ENCODE results near the gene SLC2A5.
"Not testable (repeated sequence)": the region's sequence is repeated elsewhere in the genome, so short reads cannot be mapped to it uniquely, and the experiment has no call there.

SLC2A5 gene

GRCh38 chr1:9031484-9032259, 37.8 kb downstream of the SLC2A5 start:
- Mint-ChIP-seq H3K4me3 (no peak overlapping the region), H3K36me3 (ENCODE audit: insufficient read depth) (no peaks in the 10 kb centered on the region), H3K4me1 (no peaks in the 10 kb centered on the region), H3K9me3 (peaks cover 12% of the 10 kb centered on the region), H3K27me3 (peaks cover 22% of the 10 kb centered on the region), H3K27ac (ENCODE audit: low read depth) (no peak overlapping the region)
- no peak for DNase-seq (ENCODE audit: low spot score in 2 of 2)
- ATAC-seq (replicated peaks; ENCODE audit: extremely low read depth, poor library complexity, severe bottlenecking) = no peak

GRCh38 chr1:9031077-9031476, 38.4 kb downstream of the SLC2A5 start:
- not testable (repeated sequence) for DNase-seq (ENCODE audit: low spot score in 2 of 2); H3K4me3 Mint-ChIP-seq; H3K36me3 Mint-ChIP-seq (ENCODE audit: insufficient read depth); H3K27ac Mint-ChIP-seq (ENCODE audit: low read depth); H3K4me1 Mint-ChIP-seq; ATAC-seq (replicated peaks; ENCODE audit: extremely low read depth, poor library complexity, severe bottlenecking)
- peaks cover 28% of the 10 kb centered on the region for H3K27me3 Mint-ChIP-seq
- peaks cover 12% of the 10 kb centered on the region for H3K9me3 Mint-ChIP-seq

- Mint-ChIP-seq H3K4me3 (no peak overlapping the region), H3K9me3 (no peaks in the 10 kb centered on the region), H3K27ac (ENCODE audit: low read depth) (no peak overlapping the region), H3K36me3 (ENCODE audit: insufficient read depth) (no peaks in the 10 kb centered on the region), H3K4me1 (no peaks in the 10 kb centered on the region), H3K27me3 (peaks cover 28% of the 10 kb centered on the region)
- no peak for ATAC-seq (replicated peaks; ENCODE audit: extremely low read depth, poor library complexity, severe bottlenecking)
- DNase-seq (ENCODE audit: low spot score in 2 of 2) = no peak
Measured at GRCh38 chr1:9028921-9029705, 40.3 kb downstream of the SLC2A5 start.

GRCh38 chr1:9027307-9027706, 42.1 kb downstream of the SLC2A5 start:
- Mint-ChIP-seq H3K27me3 (peaks cover 22% of the 10 kb centered on the region), H3K9me3 (no peaks in the 10 kb centered on the region), H3K4me3 (no peak overlapping the region), H3K36me3 (ENCODE audit: insufficient read depth) (no peaks in the 10 kb centered on the region), H3K27ac (ENCODE audit: low read depth) (no peak overlapping the region), H3K4me1 (no peaks in the 10 kb centered on the region)
- DNase-seq (ENCODE audit: low spot score in 2 of 2) (no peak), ATAC-seq (replicated peaks; ENCODE audit: extremely low read depth, poor library complexity, severe bottlenecking) (no peak)

GRCh38 chr1:9025449-9025848, 44.0 kb downstream of the SLC2A5 start:
- no peak overlapping the region for H3K4me3 Mint-ChIP-seq
- H3K4me1 Mint-ChIP-seq = no peaks in the 10 kb centered on the region
- ATAC-seq (replicated peaks; ENCODE audit: extremely low read depth, poor library complexity, severe bottlenecking) = no peak
- no peak overlapping the region for H3K27ac Mint-ChIP-seq (ENCODE audit: low read depth)
- H3K27me3 Mint-ChIP-seq = peaks cover 22% of the 10 kb centered on the region
- no peaks in the 10 kb centered on the region for H3K9me3 Mint-ChIP-seq
- no peak for DNase-seq (ENCODE audit: low spot score in 2 of 2)
- H3K36me3 Mint-ChIP-seq (ENCODE audit: insufficient read depth) = no peaks in the 10 kb centered on the region

- Mint-ChIP-seq H3K36me3 (ENCODE audit: insufficient read depth) (no peaks in the 10 kb centered on the region), H3K4me1 (no peaks in the 10 kb centered on the region), H3K27me3 (peaks cover 27% of the 10 kb centered on the region), H3K4me3 (no peak overlapping the region), H3K27ac (ENCODE audit: low read depth) (no peak overlapping the region), H3K9me3 (no peaks in the 10 kb centered on the region)
- no peak for ATAC-seq (replicated peaks; ENCODE audit: extremely low read depth, poor library complexity, severe bottlenecking)
- DNase-seq (ENCODE audit: low spot score in 2 of 2) = no peak
Measured at GRCh38 chr1:9024837-9025236, 44.6 kb downstream of the SLC2A5 start.

GRCh38 chr1:9022773-9023172, 46.7 kb downstream of the SLC2A5 start:
- no peak overlapping the region for H3K4me3 Mint-ChIP-seq
- no peaks in the 10 kb centered on the region for H3K4me1 Mint-ChIP-seq
- H3K9me3 Mint-ChIP-seq = no peaks in the 10 kb centered on the region
- ATAC-seq (replicated peaks; ENCODE audit: extremely low read depth, poor library complexity, severe bottlenecking) (no peak), DNase-seq (ENCODE audit: low spot score in 2 of 2) (no peak)
- no peak overlapping the region for H3K27ac Mint-ChIP-seq (ENCODE audit: low read depth)
- no peaks in the 10 kb centered on the region for H3K36me3 Mint-ChIP-seq (ENCODE audit: insufficient read depth)
- H3K27me3 Mint-ChIP-seq = peaks cover 28% of the 10 kb centered on the region

- H3K4me1 Mint-ChIP-seq; ATAC-seq (replicated peaks; ENCODE audit: extremely low read depth, poor library complexity, severe bottlenecking); H3K27ac Mint-ChIP-seq (ENCODE audit: low read depth); H3K36me3 Mint-ChIP-seq (ENCODE audit: insufficient read depth); DNase-seq (ENCODE audit: low spot score in 2 of 2); H3K4me3 Mint-ChIP-seq; H3K9me3 Mint-ChIP-seq: not testable (repeated sequence)
- peaks cover 34% of the 10 kb centered on the region for H3K27me3 Mint-ChIP-seq
Measured at GRCh38 chr1:9022026-9022738, 47.3 kb downstream of the SLC2A5 start.

GRCh38 chr1:9020305-9020704, 49.1 kb downstream of the SLC2A5 start:
- Mint-ChIP-seq H3K4me1 (no peaks in the 10 kb centered on the region), H3K27ac (ENCODE audit: low read depth) (no peak overlapping the region), H3K27me3 (peaks cover 36% of the 10 kb centered on the region), H3K9me3 (no peaks in the 10 kb centered on the region), H3K4me3 (no peak overlapping the region), H3K36me3 (ENCODE audit: insufficient read depth) (no peaks in the 10 kb centered on the region)
- no peak for ATAC-seq (replicated peaks; ENCODE audit: extremely low read depth, poor library complexity, severe bottlenecking)
- no peak for DNase-seq (ENCODE audit: low spot score in 2 of 2)

GRCh38 chr1:9019896-9020295, 49.5 kb downstream of the SLC2A5 start:
- no peak for ATAC-seq (replicated peaks; ENCODE audit: extremely low read depth, poor library complexity, severe bottlenecking)
- no peak overlapping the region for H3K4me3 Mint-ChIP-seq
- no peaks in the 10 kb centered on the region for H3K36me3 Mint-ChIP-seq (ENCODE audit: insufficient read depth)
- H3K27me3 Mint-ChIP-seq = peaks cover 36% of the 10 kb centered on the region
- H3K9me3 Mint-ChIP-seq = no peaks in the 10 kb centered on the region
- H3K27ac Mint-ChIP-seq (ENCODE audit: low read depth) = peak overlapping the region; percentile 36
- no peaks in the 10 kb centered on the region for H3K4me1 Mint-ChIP-seq
- DNase-seq (ENCODE audit: low spot score in 2 of 2) = no peak

- Mint-ChIP-seq H3K36me3 (ENCODE audit: insufficient read depth) (no peaks in the 10 kb centered on the region), H3K4me1 (no peaks in the 10 kb centered on the region), H3K9me3 (no peaks in the 10 kb centered on the region), H3K27me3 (peaks cover 46% of the 10 kb centered on the region), H3K27ac (ENCODE audit: low read depth) (no peak overlapping the region), H3K4me3 (no peak overlapping the region)
- ATAC-seq (replicated peaks; ENCODE audit: extremely low read depth, poor library complexity, severe bottlenecking) (no peak), DNase-seq (ENCODE audit: low spot score in 2 of 2) (no peak)
Measured at GRCh38 chr1:9018333-9018732, 51.1 kb downstream of the SLC2A5 start.

GRCh38 chr1:9016455-9016854, 53.0 kb downstream of the SLC2A5 start:
- H3K4me3 Mint-ChIP-seq = no peak overlapping the region
- no peak for DNase-seq (ENCODE audit: low spot score in 2 of 2)

More at GRCh38 chr1:9016455-9016854, 53.0 kb downstream of the SLC2A5 start:
- no peak for ATAC-seq (replicated peaks; ENCODE audit: extremely low read depth, poor library complexity, severe bottlenecking)
- H3K36me3 Mint-ChIP-seq (ENCODE audit: insufficient read depth) = no peaks in the 10 kb centered on the region
- H3K27ac Mint-ChIP-seq (ENCODE audit: low read depth) = no peak overlapping the region
- H3K4me1 Mint-ChIP-seq = no peaks in the 10 kb centered on the region
- peaks cover 53% of the 10 kb centered on the region for H3K27me3 Mint-ChIP-seq
- no peaks in the 10 kb centered on the region for H3K9me3 Mint-ChIP-seq
